D721Med (cell line): ENCODE data around the gene RASGRF1.

Experiments
- DNase-seq: peaks from one replicate; pipeline ENCODE4 v3.0.0; 2011; ENCODE audit warnings: low spot score; ENCODE audit not compliant: insufficient read length
- FAIRE-seq: peaks from 2 replicates; lab custom pipeline; 2011; peaks lifted over from hg19 to GRCh38; lab: Jason Lieb, UNC
- CTCF ChIP-seq: IDR thresholded peaks from 2 replicates; pipeline ENCODE4 v1.5.1; 2012; ENCODE audit warnings: mild to moderate bottlenecking, control low read depth; ENCODE audit not compliant: insufficient read depth; ENCODE audit errors: missing control alignments

Gene RASGRF1

GRCh38 chr15:78927077-78927790 lies 163.3 kb downstream of the RASGRF1 start:
- DNase-seq (no peak), FAIRE-seq (no peak)
- no peak for TF ChIP-seq CTCF

GRCh38 chr15:78925956-78926743 lies 164.4 kb downstream of the RASGRF1 start:
- TF ChIP-seq CTCF: no peak
- DNase-seq (no peak), FAIRE-seq (no peak)

- DNase-seq (no peak), FAIRE-seq (no peak)
- TF ChIP-seq CTCF: no peak
Observed at GRCh38 chr15:78925076-78925624, 165.4 kb downstream of the RASGRF1 start.

- FAIRE-seq (no peak), DNase-seq (no peak)
- no peak for TF ChIP-seq CTCF
Observed at GRCh38 chr15:78923480-78924360, 166.9 kb downstream of the RASGRF1 start.

- no peak for DNase-seq
- FAIRE-seq: no peak
- TF ChIP-seq CTCF: no peak
Observed at GRCh38 chr15:78923015-78923414, 167.6 kb downstream of the RASGRF1 start.

- DNase-seq (no peak), FAIRE-seq (no peak)
- TF ChIP-seq CTCF: no peak
Observed at GRCh38 chr15:78922527-78922926, 168.1 kb downstream of the RASGRF1 start.
